B cell (primary cell): ENCODE results near the gene TRIM62. TPM values are rescaled to one million over a fixed set of nuclear protein-coding genes. Genes with fewer than 3 reads are reported as not detected.

Source experiments
- ATAC-seq: fragments of 200-7000 bp; cut with Tn5 transposase; one replicate; pipeline ENCODE4 v1.10.0; 2021; ENCODE audit warnings: low read depth, mild to moderate bottlenecking, moderate number of reproducible peaks, moderate library complexity
- CTCF ChIA-PET: fragments of 350-600 bp; sonication (Branson Sonifier 250); formaldehyde crosslinking; loops from one replicate; lab custom pipeline; 2021; ENCODE audit warnings: antibody characterized with exemption, inconsistent platforms; lab: Charles Lee
- POLR2A ChIA-PET: fragments of 350-600 bp; sonication (Branson Sonifier 250); formaldehyde crosslinking; loops from one replicate; lab custom pipeline; 2021; ENCODE audit warnings: antibody characterized with exemption; lab: Charles Lee
- DNase-seq: peaks from one replicate; pipeline ENCODE4 v3.0.0; 2013
- H2AFZ ChIP-seq: 2 replicates; pipeline ENCODE4 v1.6.1; 2012; ENCODE audit warnings: mild to moderate bottlenecking, low read depth, low read length; ENCODE audit not compliant: insufficient read depth, poor library complexity, severe bottlenecking
- H3K27ac ChIP-seq, 2 donors: 1 replicate in 1 of 2; 2 replicates in 1 of 2; pipeline ENCODE4 v1.5.1; 2012 to 2013; ENCODE audit warnings: low read length in 2 of 2, mild to moderate bottlenecking in 2 of 2, moderate library complexity in 1 of 2
- H3K27me3 ChIP-seq, 4 experiments: fragments of 200-600 bp in 1 of 4; sonication (generic) in 1 of 4; replicated peaks in 1 of 4; 1 replicate in 2 of 4; 2 replicates in 2 of 4; pipeline versions ENCODE4 v1.6.1 to v1.7.0; 2013 to 2016; ENCODE audit warnings: low read length in 3 of 4, mild to moderate bottlenecking in 2 of 4, mixed read lengths in 1 of 4, moderate library complexity in 1 of 4; ENCODE audit not compliant: insufficient read depth in 4 of 4, control insufficient read depth in 3 of 4; ENCODE audit errors: control extremely low read depth in 1 of 4
- H3K36me3 ChIP-seq, 2 experiments: replicated peaks in 1 of 2; 1 replicate in 1 of 2; 2 replicates in 1 of 2; pipeline versions ENCODE4 v1.6.1 to v1.7.1; 2013; ENCODE audit warnings: low read length in 1 of 2; ENCODE audit not compliant: insufficient read depth in 2 of 2, control insufficient read depth in 1 of 2; ENCODE audit errors: control extremely low read depth in 1 of 2, extremely low read depth in 1 of 2
- H3K4me1 ChIP-seq, 2 donors: fragments of 200-600 bp in 1 of 2; sonication (generic) in 1 of 2; 1 replicate in 1 of 2; 2 replicates in 1 of 2; pipeline versions ENCODE4 v1.5.1 to v1.6.1; 2013 to 2017; ENCODE audit warnings: low read length in 2 of 2; ENCODE audit not compliant: control insufficient read depth in 2 of 2, insufficient read depth in 2 of 2
- H3K4me2 ChIP-seq: replicated peaks from 2 replicates; pipeline ENCODE3; 2012; ENCODE audit warnings: mild to moderate bottlenecking, low read depth, low read length; ENCODE audit not compliant: poor library complexity, severe bottlenecking
- H3K4me3 ChIP-seq, 5 experiments: fragments of 200-600 bp in 1 of 5; sonication (generic) in 1 of 5; 1 replicate in 3 of 5; 2 replicates in 2 of 5; pipeline versions ENCODE4 v1.5.1 to v1.7.0; 2011 to 2016; ENCODE audit warnings: low read length in 4 of 5, mild to moderate bottlenecking in 4 of 5, low read depth in 2 of 5, control low read depth in 1 of 5, moderate library complexity in 1 of 5; ENCODE audit not compliant: insufficient read depth in 1 of 5; ENCODE audit errors: control extremely low read depth in 1 of 5, extremely low read depth in 1 of 5
- H3K79me2 ChIP-seq: fragments of 200-600 bp; sonication (generic); one replicate; pipeline ENCODE4 v1.6.0; 2016; ENCODE audit warnings: low read length; ENCODE audit not compliant: control insufficient read depth, insufficient read depth
- H3K9ac ChIP-seq: fragments of 200-600 bp; sonication (generic); 2 replicates; pipeline ENCODE4 v1.6.1; 2017; ENCODE audit warnings: mild to moderate bottlenecking, low read length, moderate library complexity
- H3K9me3 ChIP-seq, 3 donors: one replicate each; pipeline versions ENCODE4 v1.6.1 to v1.7.1; 2013; ENCODE audit warnings: low read length in 2 of 3; ENCODE audit not compliant: control insufficient read depth in 2 of 3, insufficient read depth in 1 of 3; ENCODE audit errors: control extremely low read depth in 1 of 3
- H4K20me1 ChIP-seq: 2 replicates; pipeline ENCODE4 v1.6.0; 2012; ENCODE audit warnings: mild to moderate bottlenecking, low read length; ENCODE audit not compliant: insufficient read depth, control insufficient read depth, poor library complexity, severe bottlenecking
- H3K27ac Mint-ChIP-seq: one replicate; pipeline ENCODE4 v1.8.0; 2021; ENCODE audit warnings: mixed read lengths
- H3K27me3 Mint-ChIP-seq: one replicate; pipeline ENCODE4 v1.8.0; 2021; ENCODE audit warnings: mixed read lengths
- H3K4me1 Mint-ChIP-seq: one replicate; pipeline ENCODE4 v1.8.0; 2021; ENCODE audit warnings: mixed read lengths
- H3K4me3 Mint-ChIP-seq: one replicate; pipeline ENCODE4 v1.8.0; 2021; ENCODE audit warnings: mixed read lengths
- H3K9me3 Mint-ChIP-seq: one replicate; pipeline ENCODE4 v1.8.0; 2022; ENCODE audit warnings: mixed read lengths; ENCODE audit not compliant: insufficient read depth
- EZH2 ChIP-seq: IDR thresholded peaks from 2 replicates; pipeline ENCODE4 v1.6.1; 2012; ENCODE audit warnings: borderline replicate concordance, low read depth, mild to moderate bottlenecking, moderate library complexity, low read length; ENCODE audit not compliant: insufficient read depth, poor library complexity, severe bottlenecking
- WGBS: methylation state at CpG from one replicate; pipeline ENCODE4 v1.1.5; 2013; ENCODE audit warnings: missing lambda C conversion rate; ENCODE audit not compliant: insufficient coverage; 5-methylcytosine and 5-hydroxymethylcytosine counted together
- intact Hi-C: fragments of 100-400 bp; cut with micrococcal nuclease; formaldehyde crosslinking; loops from one replicate; pipeline ENCODE4 v1.10.0; 2022
- polyA plus RNA-seq: library from polyadenylated mRNA; depleted of rRNA; stranded (reverse); fragments of >200 nt; gene quantifications from 2 replicates; pipeline ENCODE4 v1.2.3, GENCODE V29; 2012
- total RNA-seq, 2 donors: library from RNA; stranded (reverse); fragments of 120-200 nt in 1 of 2; gene quantifications; 1 replicate in 1 of 2; 2 replicates in 1 of 2; pipeline versions ENCODE4 v1.2.3 to v1.2.4, GENCODE V29; 2013 to 2022
- TF ChIP-seq, protein P1 (sequence below): fragments of 200-600 bp; IDR thresholded peaks from one replicate; pipeline ENCODE4 v1.8.0; 2022; ENCODE audit warnings: antibody characterized with exemption, mild to moderate bottlenecking

Gene TRIM62
- total and polyA plus RNA-seq, 2 donors (not counting 1 experiment from before 2014, with no cell fraction given) = 10.7 to 24.1 TPM

DNA sequence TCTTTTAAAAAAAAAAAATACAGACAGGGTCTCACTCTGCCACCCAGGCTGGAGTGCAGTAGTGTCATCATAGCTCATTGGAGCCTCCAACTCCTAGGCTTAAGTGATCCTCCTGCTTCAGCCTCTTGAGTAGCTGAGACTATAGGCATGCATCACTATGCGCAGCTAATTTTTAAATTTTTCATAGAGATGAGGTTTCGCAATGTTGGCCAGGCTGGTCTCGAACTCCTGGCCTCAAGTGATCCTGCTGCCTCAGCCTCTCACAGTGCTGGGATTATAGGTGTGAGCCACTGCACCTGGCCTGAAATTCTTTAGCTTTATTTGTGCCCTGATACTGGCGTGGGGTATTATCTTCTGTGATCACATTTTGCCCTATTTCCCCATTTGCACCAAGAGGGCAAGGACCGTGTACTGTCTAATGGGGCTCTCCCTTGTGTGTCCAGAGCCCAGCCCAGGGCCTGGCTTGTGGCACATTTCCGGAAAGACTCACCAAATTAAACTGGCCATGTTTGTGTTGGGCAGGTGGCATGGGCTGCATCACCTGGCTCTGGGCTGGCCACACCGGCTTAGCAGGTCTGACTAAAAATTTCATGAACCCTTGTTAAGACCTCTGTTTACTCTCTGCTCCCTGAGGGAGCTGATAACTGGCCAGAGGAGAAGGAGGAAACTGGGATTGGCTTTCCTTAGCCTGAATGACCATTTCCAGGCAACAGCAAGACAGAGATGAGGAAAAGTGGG lies 32.2 kb downstream of the TRIM62 start:
- ChIA-PET POLR2A (no interaction called here), CTCF (no interaction called here)
- intact Hi-C loops = no loop called here
- Histone ChIP-seq H3K4me2 (no peak overlapping the region), H2AFZ (no peak overlapping the region), H3K4me3 (no peak overlapping the region), H3K9me3 (no peaks in the 10 kb centered on the region), H3K27me3 (no peaks in the 10 kb centered on the region), H3K27ac (no peak overlapping the region), H3K9ac (no peak overlapping the region), H3K36me3 (peaks cover 2 to 14% of the 10 kb centered on the region in 2 experiments), H3K4me1 (peaks cover 0 to 12% of the 10 kb centered on the region in 2 donors), H4K20me1 (no peaks in the 10 kb centered on the region), H3K79me2 (no peaks in the 10 kb centered on the region)
- TF ChIP-seq, protein P1, sequence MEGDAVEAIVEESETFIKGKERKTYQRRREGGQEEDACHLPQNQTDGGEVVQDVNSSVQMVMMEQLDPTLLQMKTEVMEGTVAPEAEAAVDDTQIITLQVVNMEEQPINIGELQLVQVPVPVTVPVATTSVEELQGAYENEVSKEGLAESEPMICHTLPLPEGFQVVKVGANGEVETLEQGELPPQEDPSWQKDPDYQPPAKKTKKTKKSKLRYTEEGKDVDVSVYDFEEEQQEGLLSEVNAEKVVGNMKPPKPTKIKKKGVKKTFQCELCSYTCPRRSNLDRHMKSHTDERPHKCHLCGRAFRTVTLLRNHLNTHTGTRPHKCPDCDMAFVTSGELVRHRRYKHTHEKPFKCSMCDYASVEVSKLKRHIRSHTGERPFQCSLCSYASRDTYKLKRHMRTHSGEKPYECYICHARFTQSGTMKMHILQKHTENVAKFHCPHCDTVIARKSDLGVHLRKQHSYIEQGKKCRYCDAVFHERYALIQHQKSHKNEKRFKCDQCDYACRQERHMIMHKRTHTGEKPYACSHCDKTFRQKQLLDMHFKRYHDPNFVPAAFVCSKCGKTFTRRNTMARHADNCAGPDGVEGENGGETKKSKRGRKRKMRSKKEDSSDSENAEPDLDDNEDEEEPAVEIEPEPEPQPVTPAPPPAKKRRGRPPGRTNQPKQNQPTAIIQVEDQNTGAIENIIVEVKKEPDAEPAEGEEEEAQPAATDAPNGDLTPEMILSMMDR = no peak
- no peak for TF ChIP-seq EZH2
- H3K4me1 Mint-ChIP-seq = peaks cover 7% of the 10 kb centered on the region
- H3K4me3 Mint-ChIP-seq = no peak overlapping the region
- no peaks in the 10 kb centered on the region for H3K9me3 Mint-ChIP-seq
- ATAC-seq (no peak), DNase-seq (no peak)
- no peaks in the 10 kb centered on the region for H3K27me3 Mint-ChIP-seq
- WGBS = 92% methylated on average over 6 of the region's 7 CpGs
- H3K27ac Mint-ChIP-seq = no peak overlapping the region

DNA sequence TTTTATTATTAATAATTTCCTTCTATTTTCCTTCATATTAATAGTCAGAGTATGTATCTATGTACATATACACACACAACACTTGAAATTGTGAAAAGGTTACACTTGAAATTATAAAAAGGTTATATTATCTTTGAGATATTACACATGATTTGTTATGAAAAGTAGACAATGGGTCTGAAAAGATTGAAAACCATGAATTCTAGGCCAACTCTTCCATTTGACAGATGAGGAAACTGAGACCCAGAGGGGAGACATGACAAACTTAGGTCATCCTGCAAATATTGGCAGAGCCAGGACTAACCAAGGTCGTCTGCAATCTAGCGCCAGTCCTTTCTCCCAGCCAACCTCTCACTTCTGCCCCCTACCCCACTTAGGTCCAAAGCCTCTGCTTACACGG lies 33.2 kb downstream of the TRIM62 start:
- no peaks in the 10 kb centered on the region for H3K27me3 ChIP-seq
- Mint-ChIP-seq H3K27ac (no peak overlapping the region), H3K9me3 (no peaks in the 10 kb centered on the region), H3K4me1 (peaks cover 7% of the 10 kb centered on the region), H3K27me3 (no peaks in the 10 kb centered on the region), H3K4me3 (no peak overlapping the region)
- intact Hi-C loops = no loop called here
- DNase-seq (no peak), ATAC-seq (no peak)
- no peak overlapping the region for H3K4me3 ChIP-seq
- H3K79me2 ChIP-seq = no peaks in the 10 kb centered on the region
- ChIA-PET CTCF (no interaction called here), POLR2A (no interaction called here)
- no peaks in the 10 kb centered on the region for H3K9me3 ChIP-seq
- H3K36me3 ChIP-seq = peaks cover 2 to 15% of the 10 kb centered on the region in 2 experiments
- H4K20me1 ChIP-seq = no peaks in the 10 kb centered on the region
- WGBS = 95% methylated on average over 3 of the region's 3 CpGs
- H3K4me1 ChIP-seq = peaks cover 0 to 12% of the 10 kb centered on the region in 2 donors
- H3K27ac ChIP-seq = no peak overlapping the region
- H3K4me2 ChIP-seq = no peak overlapping the region
- H3K9ac ChIP-seq = no peak overlapping the region
- H2AFZ ChIP-seq = no peak overlapping the region
- TF ChIP-seq EZH2 = no peak
- TF ChIP-seq, protein P1 = no peak
